GM20431 (cell line): ENCODE measurements around the gene COA8.

Source experiments
- in situ Hi-C: fragments of 300-500 bp; cut with MseI, MboI; formaldehyde crosslinking; loops from one replicate; pipeline ENCODE4 v1.15.0; 2020; ENCODE audit warnings: low sequenced_read_pairs; ENCODE audit not compliant: unreplicated experiment

The COA8 gene

DNA sequence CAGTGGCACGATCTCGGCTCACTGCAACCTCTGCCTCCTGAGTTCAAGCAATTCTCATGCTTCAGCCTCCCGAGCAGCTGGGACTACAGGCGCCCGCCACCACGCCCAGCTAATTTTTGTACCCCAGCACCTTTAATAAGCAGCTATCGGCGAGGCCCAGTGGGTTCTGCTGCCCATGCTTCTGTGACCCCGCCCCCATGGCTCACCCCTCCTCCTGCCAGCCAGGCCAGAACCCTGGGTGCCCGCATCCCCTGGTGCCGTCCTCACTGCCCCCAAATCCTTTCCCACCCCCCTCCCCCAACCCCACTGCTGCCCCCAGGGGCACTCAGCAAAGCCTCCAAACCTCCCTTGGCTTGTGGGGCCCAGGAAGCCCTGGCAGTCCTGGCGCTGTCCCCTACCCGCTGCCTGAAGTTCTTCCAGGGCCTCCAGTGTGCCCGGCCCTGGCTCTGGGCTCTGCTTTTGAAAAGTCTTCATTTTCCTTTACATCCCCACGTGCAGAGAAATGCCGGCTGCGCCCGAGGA is 14.8 kb upstream of the COA8 start:
- in situ Hi-C loops: no loop called here

DNA sequence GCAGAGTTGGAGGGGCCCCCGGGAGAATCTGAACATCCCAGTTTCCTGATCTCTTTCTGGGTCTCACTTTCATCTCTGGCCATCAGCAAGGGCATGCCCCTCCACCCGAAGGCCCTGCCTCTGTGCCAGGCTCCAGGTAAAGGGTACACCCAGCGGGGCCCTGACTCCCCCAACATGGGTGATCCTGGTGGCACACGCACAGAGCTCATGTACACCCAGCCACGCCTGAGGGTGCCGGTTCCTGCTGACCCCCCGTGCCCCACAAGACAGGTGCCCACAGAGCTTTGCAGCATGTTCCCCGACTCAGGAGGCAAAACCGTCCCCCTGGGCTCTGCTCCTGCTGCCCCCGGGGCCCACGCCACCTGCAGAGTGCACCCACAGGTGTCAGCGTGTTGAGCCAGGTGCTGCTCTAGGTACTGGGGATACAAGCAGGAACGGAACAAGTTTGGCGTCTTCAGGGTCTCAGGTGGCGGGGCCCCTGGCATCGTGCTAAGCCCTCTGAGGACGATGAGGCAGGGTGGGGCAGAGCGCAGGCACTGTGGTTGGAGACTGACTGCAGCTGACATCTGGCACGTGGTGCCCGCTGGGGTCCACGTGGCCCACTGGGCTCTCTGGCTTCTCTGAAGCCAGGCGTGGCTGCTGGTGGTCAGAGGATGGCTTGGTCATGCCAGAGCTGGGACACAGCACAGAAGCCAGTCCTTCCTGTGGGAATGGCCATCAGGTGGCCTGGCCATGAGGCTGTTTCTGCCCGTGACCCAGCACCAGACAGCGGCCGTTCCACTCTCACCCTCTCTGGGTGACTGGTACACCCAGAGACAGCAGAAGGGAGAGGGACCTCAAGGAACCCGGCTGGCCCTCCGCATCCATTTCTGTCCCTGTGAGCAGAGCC is 14.1 kb upstream of the COA8 start:
- in situ Hi-C loops: no loop called here

DNA sequence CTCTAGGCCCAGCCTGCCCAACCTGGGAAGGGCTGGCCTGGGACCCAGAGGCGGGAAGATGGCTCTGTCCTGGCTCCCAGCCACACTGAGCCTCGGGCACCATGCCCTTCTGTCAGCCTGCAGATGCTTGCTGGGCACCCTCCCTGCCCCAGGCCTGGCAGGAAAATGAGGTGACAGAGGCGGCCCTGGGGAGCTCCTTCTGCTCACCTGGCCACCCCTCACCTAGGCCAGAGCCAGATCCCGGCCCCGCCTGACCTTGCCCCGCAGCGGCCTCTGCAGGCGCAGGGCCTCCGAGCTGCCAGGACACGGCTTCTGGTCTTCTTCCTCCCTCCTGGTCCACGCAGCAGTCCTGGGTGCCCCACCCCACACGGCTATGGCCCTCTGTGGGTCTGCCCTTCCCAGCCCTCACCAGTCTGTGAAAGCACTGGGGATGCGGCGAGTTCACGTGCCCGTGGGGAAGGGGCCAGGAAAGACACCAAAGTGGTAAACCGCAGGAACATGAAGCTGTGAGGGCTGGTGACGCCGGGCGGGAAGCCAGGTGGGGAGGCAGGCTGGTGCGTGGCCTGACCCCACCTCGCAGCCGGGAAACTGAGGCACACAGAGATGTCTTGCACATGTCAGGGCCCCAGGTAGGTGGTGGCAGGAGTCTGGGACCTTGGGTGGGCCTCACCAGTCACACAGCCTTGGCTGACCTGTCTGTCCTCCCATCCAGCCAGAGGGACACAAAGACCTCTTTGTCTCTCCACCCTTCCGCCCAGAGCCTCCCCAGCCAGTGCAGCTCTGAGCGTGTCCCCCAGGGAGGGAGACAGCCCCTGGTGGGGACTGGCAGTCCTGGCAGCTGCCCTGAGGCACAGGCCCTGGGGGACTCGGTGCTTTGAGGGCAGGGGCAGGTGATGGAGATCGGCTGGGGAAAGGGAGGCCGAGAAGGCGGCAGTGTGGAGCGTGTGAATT is 13.1 kb upstream of the COA8 start:
- in situ Hi-C loops: no loop called here

DNA sequence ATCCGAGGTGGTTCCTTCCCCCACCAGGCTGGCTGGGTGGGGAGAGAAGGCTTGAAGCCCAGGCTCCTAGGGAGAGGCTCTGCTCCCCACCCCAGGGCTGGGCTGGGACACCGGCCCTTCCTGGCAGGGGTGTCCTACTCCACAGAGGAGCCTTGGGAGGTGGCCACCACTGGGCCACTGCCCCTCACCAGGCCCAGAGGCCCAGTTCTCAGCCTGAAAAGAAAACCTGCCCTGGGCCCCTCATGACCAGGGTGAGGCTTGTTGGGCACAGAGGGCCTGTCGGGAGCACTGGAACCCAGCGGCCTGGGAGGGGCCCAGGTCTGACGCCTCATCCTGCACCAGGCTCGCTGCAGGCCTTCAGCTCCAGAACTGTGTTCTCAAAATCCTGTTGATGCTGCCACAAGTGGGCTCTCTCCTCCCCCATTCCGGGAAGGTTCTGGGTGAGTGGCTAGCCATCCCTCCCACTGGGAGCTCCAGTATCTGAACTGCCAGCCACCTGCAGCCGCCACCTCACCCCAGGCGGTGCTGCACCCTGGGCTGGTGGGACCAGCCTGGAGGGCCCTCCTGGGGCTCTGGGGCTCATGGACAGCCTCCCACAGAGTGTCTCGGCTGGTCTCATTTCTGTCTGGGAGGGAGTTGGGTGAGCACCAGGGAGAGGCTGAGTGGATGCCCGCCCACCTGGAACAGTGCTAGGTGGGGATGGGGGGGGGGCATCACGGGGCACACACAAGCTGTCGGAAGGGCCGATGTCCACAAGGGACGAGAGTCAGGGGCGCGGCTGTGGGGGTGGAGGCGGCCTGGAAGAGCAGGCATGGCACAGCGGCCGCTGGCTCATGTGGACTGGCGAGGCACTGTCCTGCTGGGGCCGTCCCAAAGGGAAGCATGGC is 12.1 kb upstream of the COA8 start:
- in situ Hi-C loops: no loop called here

DNA sequence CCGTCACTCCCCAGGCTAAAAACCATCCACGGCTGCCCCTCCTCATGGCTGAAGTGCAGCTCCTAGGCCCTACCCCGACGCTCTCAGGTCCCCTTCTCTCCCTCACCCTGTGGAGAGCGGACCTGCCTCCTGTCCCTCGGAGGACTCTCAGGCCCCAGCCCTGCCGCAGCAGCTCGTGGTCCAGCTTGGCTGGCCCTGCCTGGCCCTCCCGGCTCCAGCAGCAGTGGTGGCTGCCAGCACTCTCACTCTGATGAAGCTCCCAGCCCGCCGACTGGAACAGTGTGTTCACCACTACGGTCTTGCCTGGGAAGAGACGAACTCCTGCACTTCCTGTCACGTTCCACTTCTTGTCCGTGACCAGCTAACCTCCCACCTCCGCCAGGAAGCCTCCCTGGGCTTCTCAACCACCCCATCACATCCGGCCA is 11.4 kb upstream of the COA8 start:
- in situ Hi-C loops: no loop called here

DNA sequence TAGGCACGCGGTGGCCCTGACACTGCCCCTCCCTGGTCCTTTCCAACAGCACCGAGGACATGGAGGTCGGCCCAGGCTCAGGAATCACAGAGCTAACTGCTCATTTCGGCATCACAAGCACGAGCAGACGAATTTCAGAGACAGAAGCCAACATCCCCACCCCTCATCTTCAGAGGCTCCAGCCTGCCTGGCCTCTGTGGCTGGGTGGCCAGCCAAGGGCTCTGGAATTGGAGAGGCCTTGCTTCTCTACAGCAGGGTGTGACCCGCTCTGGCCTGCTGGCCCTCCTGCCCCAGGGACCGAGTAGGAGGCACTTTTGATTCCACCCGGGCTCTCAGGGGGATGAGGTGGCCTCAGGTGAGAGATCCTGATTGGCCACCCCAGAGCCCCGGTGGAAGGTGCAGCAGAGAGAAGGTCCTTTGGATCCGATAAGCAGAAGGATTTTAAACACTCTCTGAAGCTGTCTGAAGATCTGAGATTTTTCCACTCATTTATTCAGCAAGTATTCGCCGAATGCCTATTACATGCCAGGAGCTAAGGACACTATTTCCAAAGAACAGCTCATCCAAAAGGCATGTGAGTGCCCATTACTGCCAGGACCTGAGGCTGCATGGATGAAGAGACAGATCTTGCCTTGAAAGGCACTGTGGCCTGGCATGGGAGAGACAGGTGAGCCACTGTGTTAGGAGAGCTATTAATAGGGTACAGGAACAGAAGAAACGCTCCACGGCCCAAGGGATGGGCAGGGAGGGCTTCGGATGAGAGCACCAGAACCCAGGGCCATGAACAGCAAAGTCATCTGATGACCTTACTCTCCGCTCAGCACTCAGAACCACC is 10.5 kb upstream of the COA8 start:
- in situ Hi-C loops: no loop called here

DNA sequence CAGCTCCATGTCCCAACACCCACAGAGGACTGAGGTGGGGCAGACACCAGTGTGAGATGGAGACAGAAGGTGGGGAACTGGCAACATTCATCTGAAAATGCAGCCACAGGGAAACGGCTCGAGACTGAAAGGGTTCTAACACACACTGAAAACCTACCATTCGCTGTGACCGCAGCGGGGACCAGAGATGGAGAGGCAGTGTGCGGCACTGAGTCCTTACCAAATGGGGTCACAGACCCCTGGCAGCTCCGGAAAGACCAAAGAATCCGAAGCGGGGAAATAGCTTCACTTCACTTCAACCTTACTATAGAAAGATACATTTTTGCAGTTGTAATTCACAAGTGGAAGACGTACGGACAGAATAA is 9.9 kb upstream of the COA8 start:
- in situ Hi-C loops: no loop called here

DNA sequence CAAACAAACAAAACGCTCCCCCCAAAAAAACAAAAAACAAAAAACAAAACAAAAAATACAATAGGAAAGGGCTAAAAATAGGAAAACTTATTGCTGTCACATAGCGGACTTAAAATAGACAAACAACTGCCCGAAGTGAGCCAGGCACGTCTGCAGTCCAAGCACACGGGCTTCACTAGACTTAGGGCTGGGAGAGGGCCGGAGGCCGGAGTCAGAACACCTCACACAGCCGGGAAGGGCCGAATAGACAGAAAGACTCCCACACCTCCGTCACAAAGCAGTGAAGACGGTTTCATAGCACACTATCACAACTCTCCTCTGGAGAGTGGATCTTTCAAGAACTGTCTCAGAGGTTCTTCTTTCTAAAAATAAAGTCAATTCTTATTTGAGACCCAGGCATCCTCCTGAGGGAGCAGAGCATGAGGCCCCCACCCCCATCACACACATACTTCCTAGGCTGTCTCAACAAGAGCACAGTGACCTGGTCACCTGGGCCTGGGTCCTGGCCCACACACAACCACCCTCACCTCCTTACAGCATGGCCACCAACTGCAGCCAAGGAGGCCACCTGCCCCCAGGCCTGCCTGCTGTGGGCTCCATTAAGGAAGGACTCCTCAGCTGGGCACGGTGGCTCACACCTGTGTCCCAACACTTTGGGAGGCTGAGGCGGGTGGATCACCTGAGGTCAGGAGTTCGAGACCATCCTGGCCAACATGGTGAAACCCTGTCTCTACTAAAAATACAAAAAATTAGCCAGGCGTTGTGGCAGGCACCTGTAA is 7.0 kb upstream of the COA8 start:
- in situ Hi-C loops: no loop called here

DNA sequence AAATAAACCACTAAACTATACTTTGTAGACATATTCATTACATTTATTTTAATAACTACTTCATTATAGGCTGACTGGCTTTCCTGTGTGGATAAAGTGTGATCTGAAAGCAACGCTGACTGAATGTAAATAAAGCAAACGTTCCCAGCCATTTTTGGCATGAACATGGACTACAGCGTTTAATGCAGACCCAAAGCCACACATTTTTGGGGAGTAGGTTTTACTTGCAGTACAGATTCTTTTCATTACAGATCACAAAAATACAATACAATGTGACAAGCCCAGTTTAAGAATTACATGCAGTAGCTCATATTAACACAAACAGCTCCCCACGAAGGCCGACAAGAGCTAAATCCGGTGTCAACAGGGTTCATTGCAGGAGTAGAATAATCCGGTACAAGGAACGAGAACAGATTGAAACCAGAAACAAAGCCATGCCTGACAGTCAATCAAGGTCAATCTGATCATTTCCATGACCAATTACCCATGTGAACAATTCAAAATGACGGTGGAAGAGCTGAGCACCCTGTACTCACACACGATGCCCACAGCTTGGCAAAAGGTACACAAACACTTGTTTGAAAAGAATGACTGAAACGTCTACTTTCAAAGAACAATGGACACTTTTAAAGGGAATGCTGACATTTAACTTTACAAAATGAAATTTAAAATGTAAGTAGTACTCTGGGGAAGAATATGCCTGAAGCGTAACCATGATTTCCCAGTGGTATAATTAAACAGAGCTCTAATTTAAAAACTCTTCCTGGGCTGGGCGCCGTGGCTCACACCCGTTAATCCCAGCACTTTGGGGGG is 5.6 kb upstream of the COA8 start:
- in situ Hi-C loops: no loop called here

DNA sequence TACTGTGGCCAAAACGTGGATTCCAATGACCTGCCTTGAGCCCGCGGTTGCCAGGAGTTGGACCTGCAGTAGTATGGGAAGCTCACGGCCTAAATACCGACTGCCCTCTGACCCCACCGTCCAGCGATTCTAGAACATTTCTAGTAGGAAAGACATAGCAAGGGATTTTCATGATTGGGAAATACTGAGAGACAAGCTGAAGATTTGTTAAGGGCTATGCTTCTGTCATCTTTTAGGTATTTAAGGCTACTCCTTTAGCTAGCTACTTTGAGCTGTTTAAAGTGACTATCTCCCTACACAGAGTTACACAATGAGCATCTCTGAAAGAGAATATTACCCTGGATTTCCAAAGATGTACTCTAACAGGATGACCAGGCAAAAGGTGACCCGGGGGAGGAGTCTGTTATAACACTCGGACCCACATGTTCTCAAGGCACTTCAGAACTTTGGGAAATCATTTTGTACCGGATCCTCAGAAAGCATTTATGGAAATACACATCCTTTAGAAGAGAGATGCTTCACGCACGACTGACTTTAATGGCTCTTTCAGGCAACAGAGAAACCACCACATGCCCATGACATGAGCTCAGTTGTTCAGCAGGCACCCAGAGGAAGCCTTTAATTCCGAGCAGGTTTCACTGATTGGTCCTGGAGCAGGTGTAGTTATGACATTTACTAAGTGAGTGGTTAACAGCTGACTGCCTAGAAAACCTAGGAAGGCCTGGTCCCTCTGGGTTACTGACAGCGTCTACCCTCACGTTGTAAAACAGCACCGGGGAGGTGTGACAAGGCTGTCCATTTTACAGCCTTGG is 4.5 kb upstream of the COA8 start:
- in situ Hi-C loops: no loop called here

DNA sequence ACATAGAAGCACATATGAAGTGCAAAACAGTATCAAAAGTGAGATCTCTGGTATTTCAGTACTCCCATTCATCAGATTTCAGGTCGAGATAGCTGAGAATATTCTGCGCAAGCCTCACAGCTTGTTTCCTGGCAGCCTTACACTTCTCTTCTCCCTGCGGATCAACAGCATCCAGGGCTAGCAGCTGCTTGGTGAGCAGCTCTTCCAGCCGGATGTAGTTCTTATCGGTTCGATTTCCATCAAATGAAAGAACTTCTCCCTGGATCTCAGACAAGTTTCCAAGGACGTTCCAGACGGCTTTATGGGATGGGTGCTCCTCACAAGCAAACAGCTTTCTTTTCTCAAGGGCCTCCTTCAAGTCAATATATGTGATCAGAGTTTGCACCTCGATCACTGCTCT is 3.0 kb upstream of the COA8 start:
- in situ Hi-C loops: no loop called here

DNA sequence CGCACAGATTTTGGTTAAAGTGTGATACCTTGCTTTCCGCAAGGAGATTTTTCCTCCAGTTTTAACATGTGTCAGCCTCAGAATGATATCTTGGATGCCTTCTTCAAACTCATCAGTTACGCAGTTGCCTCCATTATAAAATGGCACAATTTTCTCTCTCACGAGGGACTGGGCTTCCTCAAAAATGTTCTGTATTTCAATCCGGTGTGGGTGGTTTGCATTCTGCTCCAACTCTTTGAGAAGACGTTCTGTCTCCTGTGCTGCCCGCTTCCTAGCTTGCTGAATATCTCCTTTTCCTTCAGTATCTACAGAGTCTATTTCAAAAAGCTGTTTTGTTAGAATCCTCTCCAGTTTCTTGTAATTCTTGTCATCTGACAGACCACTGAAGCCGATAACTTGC is 2.1 kb upstream of the COA8 start:
- in situ Hi-C loops: no loop called here

DNA sequence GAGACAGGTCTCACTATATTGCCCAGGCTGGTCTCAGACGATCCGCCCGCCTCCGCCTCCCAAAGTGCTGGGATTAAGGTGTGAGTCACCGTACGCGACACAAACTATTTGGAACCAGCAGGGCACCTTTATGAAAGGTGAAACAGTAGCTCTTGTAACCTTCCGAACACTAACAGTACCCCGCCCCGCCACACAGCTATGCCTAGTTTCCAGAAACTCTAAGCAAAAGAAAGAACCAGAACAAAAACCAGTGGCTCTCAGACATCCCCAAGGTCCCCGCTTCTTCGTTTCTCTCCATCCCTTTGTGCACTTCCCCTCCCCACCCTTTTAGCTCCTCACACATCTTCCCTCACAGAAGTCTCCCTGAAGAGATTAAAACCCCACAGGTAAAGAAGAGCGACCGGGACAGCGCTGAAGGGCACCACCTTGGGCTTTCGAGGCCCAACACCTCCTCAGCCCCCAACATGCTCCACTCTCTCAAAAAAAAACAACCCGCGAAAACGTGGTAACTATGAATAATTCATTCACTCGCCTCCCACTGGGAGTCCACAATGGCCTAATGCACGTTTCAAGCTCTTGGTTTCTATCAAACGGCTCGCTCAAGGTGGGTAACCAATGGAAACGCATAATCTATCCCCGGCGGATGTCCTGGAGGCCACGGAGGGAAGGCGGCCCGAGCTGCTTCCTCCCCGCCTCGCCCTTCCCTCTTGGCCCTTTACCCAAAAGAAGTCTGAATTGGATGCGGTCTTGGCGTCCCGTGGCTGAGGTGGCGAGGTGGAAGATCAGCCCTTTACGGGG is 1.2 kb upstream of the COA8 start:
- in situ Hi-C loops: no loop called here

DNA sequence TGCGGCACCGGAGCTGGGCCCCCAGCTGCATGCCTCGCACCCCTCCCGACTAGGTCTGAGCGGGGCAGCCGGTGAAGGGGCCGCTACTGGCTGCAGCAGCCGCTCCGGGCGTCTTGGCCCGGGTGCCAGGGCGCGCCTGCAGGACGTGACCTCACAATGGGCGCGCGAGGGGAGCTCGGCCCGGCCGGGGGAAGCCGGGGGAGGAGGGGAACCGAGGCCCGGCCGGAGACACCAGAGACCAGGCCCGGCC is 656 bp upstream of the COA8 start:
- in situ Hi-C loops: no loop called here

DNA sequence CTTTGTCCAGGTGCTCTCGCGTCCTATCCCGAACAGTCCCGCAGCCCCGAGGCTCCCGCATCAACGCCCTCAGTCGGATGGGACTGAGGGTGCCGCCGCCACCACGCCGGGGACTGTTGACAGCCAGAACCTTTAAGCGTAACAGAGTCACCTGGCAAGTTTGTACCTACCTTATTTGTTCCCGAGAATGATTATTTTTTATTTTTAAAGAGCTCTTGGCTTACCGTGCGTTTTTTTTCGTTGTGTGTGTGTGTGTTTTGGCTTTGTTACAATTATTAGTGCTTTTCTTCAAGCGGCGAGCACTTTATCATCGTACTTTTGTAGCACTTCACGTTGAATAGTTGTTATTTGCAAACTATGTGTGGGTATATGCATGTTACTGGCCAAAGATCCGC is 463 bp downstream of the COA8 start:
- in situ Hi-C loops: no loop called here

DNA sequence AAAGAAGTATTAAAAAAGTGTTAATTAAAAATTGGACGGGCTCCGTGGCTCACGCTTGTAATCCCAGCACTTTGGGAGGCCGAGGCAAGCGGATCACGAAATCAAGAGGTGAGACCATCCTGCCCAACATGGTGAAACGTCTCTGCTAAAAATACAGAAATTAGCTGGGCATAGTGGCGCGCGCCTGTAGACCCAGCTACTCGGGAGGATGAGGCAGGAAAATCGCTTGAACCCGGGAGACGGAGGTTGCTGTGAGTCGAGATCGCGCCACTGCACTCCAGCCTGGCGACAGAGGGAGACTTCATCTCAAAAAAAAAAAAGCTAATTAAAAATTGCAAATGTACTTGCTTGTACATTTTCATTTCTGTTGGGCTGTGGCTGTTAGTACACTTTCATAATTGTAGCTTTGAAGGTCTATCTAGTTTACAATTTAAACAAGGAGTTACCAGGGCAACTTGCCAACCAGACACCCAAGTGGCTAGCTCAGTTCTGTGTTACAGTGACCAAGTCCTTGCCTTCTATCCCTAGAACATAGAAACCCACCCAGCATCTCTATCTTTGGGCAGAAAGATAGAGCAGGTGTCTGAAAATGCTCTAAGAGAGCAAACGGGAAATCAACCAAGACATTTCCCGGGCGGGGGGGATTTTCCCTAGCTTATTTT is 1.2 kb downstream of the COA8 start:
- in situ Hi-C loops: no loop called here
